ENCODE results near the gene HOMER3.

- no peak for TF ChIP-seq CTCF (IDR thresholded peaks at IDR 0.05)
- TF ChIP-seq POLR2A (IDR thresholded peaks at IDR 0.05): no peak
- TF ChIP-seq EP300 (IDR thresholded peaks at IDR 0.05): no peak
- TF ChIP-seq POLR2AphosphoS5 (IDR thresholded peaks at IDR 0.05): no peak
These were observed 45.1 kb downstream of the HOMER3 start, which contains the start of gene CERS1 for GRCh38 chr19:18895824-18896341.
